GM23338 (cell line): ENCODE measurements around the gene SLC8A3. TPM values are rescaled to one million over a fixed set of nuclear protein-coding genes. Genes with fewer than 3 reads are reported as not detected.

Source experiments
- ATAC-seq: fragments of 200-7000 bp; cut with Tn5 transposase; 3 replicates; pipeline ENCODE4 v1.9.1; 2020
- DNase-seq: peaks from one replicate; pipeline ENCODE4 v3.0.0-alpha.2; 2015; ENCODE audit warnings: low spot score
- H2AFZ ChIP-seq: fragments of 200-600 bp; sonication (generic); 2 replicates; pipeline ENCODE4 v1.8.0; 2016; ENCODE audit warnings: antibody characterized with exemption, mild to moderate bottlenecking, moderate library complexity
- H3F3A ChIP-seq: fragments of 200-600 bp; sonication (generic); replicated peaks from 2 replicates; pipeline ENCODE4 v1.8.0; 2017; ENCODE audit warnings: antibody characterized with exemption, mixed run types, low read depth
- H3K27ac ChIP-seq: fragments of 200-600 bp; sonication (generic); 2 replicates; pipeline ENCODE4 v1.6.1; 2016; ENCODE audit warnings: low read depth
- H3K27me3 ChIP-seq: fragments of 200-600 bp; sonication (generic); 2 replicates; pipeline ENCODE4 v1.8.0; 2016; ENCODE audit warnings: mild to moderate bottlenecking, mixed run types, moderate library complexity; ENCODE audit not compliant: insufficient read depth
- H3K36me3 ChIP-seq: fragments of 200-600 bp; sonication (generic); 2 replicates; pipeline ENCODE4 v1.8.0; 2016; ENCODE audit warnings: mild to moderate bottlenecking; ENCODE audit not compliant: insufficient read depth
- H3K4me1 ChIP-seq: fragments of 200-600 bp; sonication (generic); 2 replicates; pipeline ENCODE4 v1.8.0; 2016; ENCODE audit warnings: mild to moderate bottlenecking, moderate library complexity; ENCODE audit not compliant: insufficient read depth
- H3K4me2 ChIP-seq: fragments of 200-600 bp; sonication (generic); 2 replicates; pipeline ENCODE4 v1.7.1; 2017; ENCODE audit warnings: mixed run types
- H3K4me3 ChIP-seq: fragments of 200-600 bp; sonication (generic); 2 replicates; pipeline ENCODE4 v1.6.1; 2016; ENCODE audit warnings: mixed run types
- H3K79me2 ChIP-seq: fragments of 200-600 bp; sonication (generic); replicated peaks from 2 replicates; pipeline ENCODE4 v1.8.0; 2017; ENCODE audit warnings: mild to moderate bottlenecking; ENCODE audit not compliant: insufficient read depth
- H3K9me2 ChIP-seq: fragments of 200-600 bp; sonication (generic); 2 replicates; pipeline ENCODE4 v1.8.0; 2017; ENCODE audit not compliant: insufficient read depth
- H4K20me1 ChIP-seq: fragments of 200-600 bp; sonication (generic); replicated peaks from 2 replicates; pipeline ENCODE4 v1.8.0; 2017; ENCODE audit warnings: mild to moderate bottlenecking; ENCODE audit not compliant: insufficient read depth
- H3K27ac Mint-ChIP-seq: 2 replicates; pipeline ENCODE4 v1.8.0; 2020; ENCODE audit warnings: inconsistent platforms, mild to moderate bottlenecking, moderate library complexity, mixed read lengths
- H3K27me3 Mint-ChIP-seq: 3 replicates; pipeline ENCODE4 v1.8.0; 2022; ENCODE audit warnings: low read depth, mild to moderate bottlenecking, moderate library complexity, mixed read lengths, inconsistent platforms; ENCODE audit not compliant: insufficient read depth, poor library complexity
- H3K36me3 Mint-ChIP-seq: 3 replicates; pipeline ENCODE4 v1.8.0; 2021; ENCODE audit warnings: low read depth, mild to moderate bottlenecking, inconsistent platforms, moderate library complexity, mixed read lengths
- H3K4me1 Mint-ChIP-seq: 3 replicates; pipeline ENCODE4 v1.8.0; 2020; ENCODE audit warnings: mild to moderate bottlenecking, inconsistent platforms, mixed read lengths
- H3K4me3 Mint-ChIP-seq: 3 replicates; pipeline ENCODE4 v1.8.0; 2021; ENCODE audit warnings: moderate library complexity, mild to moderate bottlenecking, inconsistent platforms, mixed read lengths
- H3K9me3 Mint-ChIP-seq: 3 replicates; pipeline ENCODE4 v1.8.0; 2020; ENCODE audit warnings: moderate library complexity, mild to moderate bottlenecking, inconsistent platforms, mixed read lengths
- CREB1 ChIP-seq: fragments of 250-450 bp; sonication (Bioruptor Pico); IDR thresholded peaks from 2 replicates; pipeline ENCODE4 v1.5.0; 2020; ENCODE audit warnings: low read depth, mild to moderate bottlenecking, moderate library complexity
- EZH2 ChIP-seq: fragments of 200-600 bp; sonication (generic); IDR thresholded peaks from one replicate; pipeline ENCODE4 v1.8.0; 2017; ENCODE audit warnings: antibody characterized with exemption, mild to moderate bottlenecking, low read depth; ENCODE audit not compliant: unreplicated experiment
- EZH2phosphoT487 ChIP-seq: fragments of 200-600 bp; sonication (generic); IDR thresholded peaks from one replicate; pipeline ENCODE4 v1.8.1; 2018; ENCODE audit warnings: antibody characterized with exemption; ENCODE audit not compliant: unreplicated experiment
- JUNB ChIP-seq: IDR thresholded peaks from one replicate; pipeline ENCODE4 v1.6.1; 2016; ENCODE audit warnings: antibody characterized with exemption; ENCODE audit not compliant: unreplicated experiment
- NANOG ChIP-seq: IDR thresholded peaks from 2 replicates; pipeline ENCODE4 v1.6.1; 2016; ENCODE audit warnings: antibody characterized with exemption, borderline replicate concordance
- STAT1 ChIP-seq: IDR thresholded peaks from one replicate; pipeline ENCODE4 v1.6.1; 2016; ENCODE audit warnings: antibody characterized with exemption; ENCODE audit not compliant: unreplicated experiment
- polyA plus RNA-seq: library from polyadenylated mRNA; unstranded; fragments of >200 nt; fragmentation: Nextera tagmentation; extraction: Ambion mirVana; gene quantifications from 2 replicates; pipeline ENCODE4 v1.2.1, GENCODE V29; 2016
- total RNA-seq: library from RNA; depleted of rRNA; stranded (reverse); fragments of >200 nt; shearing (Covaris generic); gene quantifications from 2 replicates; pipeline ENCODE4 v1.2.3, GENCODE V29; 2014
- TF ChIP-seq, protein P1 (sequence below): IDR thresholded peaks from one replicate; pipeline ENCODE4 v1.6.1; 2018; ENCODE audit warnings: antibody characterized with exemption; ENCODE audit not compliant: unreplicated experiment
- TF ChIP-seq, protein P2 (sequence below): IDR thresholded peaks from 2 replicates; pipeline ENCODE4 v1.6.1; 2016; ENCODE audit warnings: antibody characterized with exemption
- TF ChIP-seq, protein P3 (sequence below), 2 experiments: fragments of 200-600 bp in 1 of 2; sonication (generic) in 1 of 2; conservative IDR thresholded peaks; 2 replicates each; pipeline versions ENCODE4 v1.5.1 to v1.6.1; 2016 to 2017; ENCODE audit warnings: antibody characterized with exemption in 2 of 2, low read depth in 2 of 2, mild to moderate bottlenecking in 2 of 2, moderate library complexity in 1 of 2
- TF ChIP-seq, protein P4 (sequence below): fragments of 250-450 bp; sonication (Bioruptor Pico); IDR thresholded peaks from 2 replicates; pipeline ENCODE4 v1.5.0; 2020; ENCODE audit warnings: mild to moderate bottlenecking, moderate library complexity

SLC8A3 gene
- total and polyA plus RNA-seq, 2 experiments from 2014 or later: 0.82 to 2.0 TPM

DNA sequence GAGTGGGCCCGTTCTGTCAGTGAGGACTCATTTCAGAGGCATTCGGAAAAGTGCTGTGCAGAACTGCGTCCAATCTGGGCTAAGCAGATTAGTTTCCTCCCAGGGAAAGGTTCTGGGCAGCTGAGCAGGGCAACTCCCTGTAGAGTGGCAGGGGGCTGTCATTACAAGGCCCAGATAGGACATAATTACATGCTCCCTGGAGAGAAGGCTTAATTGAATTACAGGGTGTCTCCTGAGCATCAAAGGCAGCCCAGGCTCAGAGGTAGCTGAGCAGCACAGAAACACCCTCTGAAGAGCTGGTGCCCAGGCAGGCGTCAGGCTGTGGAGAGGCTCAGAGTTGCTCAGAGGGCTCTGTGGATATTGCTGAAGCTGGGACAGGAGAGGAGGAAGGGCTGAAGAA, 36.0 kb downstream of the SLC8A3 start (continued):
- TF ChIP-seq, protein P1, sequence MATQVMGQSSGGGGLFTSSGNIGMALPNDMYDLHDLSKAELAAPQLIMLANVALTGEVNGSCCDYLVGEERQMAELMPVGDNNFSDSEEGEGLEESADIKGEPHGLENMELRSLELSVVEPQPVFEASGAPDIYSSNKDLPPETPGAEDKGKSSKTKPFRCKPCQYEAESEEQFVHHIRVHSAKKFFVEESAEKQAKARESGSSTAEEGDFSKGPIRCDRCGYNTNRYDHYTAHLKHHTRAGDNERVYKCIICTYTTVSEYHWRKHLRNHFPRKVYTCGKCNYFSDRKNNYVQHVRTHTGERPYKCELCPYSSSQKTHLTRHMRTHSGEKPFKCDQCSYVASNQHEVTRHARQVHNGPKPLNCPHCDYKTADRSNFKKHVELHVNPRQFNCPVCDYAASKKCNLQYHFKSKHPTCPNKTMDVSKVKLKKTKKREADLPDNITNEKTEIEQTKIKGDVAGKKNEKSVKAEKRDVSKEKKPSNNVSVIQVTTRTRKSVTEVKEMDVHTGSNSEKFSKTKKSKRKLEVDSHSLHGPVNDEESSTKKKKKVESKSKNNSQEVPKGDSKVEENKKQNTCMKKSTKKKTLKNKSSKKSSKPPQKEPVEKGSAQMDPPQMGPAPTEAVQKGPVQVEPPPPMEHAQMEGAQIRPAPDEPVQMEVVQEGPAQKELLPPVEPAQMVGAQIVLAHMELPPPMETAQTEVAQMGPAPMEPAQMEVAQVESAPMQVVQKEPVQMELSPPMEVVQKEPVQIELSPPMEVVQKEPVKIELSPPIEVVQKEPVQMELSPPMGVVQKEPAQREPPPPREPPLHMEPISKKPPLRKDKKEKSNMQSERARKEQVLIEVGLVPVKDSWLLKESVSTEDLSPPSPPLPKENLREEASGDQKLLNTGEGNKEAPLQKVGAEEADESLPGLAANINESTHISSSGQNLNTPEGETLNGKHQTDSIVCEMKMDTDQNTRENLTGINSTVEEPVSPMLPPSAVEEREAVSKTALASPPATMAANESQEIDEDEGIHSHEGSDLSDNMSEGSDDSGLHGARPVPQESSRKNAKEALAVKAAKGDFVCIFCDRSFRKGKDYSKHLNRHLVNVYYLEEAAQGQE: no peak
- TF ChIP-seq, protein P2, sequence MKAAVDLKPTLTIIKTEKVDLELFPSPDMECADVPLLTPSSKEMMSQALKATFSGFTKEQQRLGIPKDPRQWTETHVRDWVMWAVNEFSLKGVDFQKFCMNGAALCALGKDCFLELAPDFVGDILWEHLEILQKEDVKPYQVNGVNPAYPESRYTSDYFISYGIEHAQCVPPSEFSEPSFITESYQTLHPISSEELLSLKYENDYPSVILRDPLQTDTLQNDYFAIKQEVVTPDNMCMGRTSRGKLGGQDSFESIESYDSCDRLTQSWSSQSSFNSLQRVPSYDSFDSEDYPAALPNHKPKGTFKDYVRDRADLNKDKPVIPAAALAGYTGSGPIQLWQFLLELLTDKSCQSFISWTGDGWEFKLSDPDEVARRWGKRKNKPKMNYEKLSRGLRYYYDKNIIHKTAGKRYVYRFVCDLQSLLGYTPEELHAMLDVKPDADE: no peak
- TF ChIP-seq EZH2phosphoT487: no peak
- TF ChIP-seq NANOG: no peak
- no peak for TF ChIP-seq CREB1 (CRISPR knock-in tag)
- TF ChIP-seq STAT1: no peak
- TF ChIP-seq JUNB: no peak
- TF ChIP-seq EZH2: no peak
- TF ChIP-seq, protein P3, sequence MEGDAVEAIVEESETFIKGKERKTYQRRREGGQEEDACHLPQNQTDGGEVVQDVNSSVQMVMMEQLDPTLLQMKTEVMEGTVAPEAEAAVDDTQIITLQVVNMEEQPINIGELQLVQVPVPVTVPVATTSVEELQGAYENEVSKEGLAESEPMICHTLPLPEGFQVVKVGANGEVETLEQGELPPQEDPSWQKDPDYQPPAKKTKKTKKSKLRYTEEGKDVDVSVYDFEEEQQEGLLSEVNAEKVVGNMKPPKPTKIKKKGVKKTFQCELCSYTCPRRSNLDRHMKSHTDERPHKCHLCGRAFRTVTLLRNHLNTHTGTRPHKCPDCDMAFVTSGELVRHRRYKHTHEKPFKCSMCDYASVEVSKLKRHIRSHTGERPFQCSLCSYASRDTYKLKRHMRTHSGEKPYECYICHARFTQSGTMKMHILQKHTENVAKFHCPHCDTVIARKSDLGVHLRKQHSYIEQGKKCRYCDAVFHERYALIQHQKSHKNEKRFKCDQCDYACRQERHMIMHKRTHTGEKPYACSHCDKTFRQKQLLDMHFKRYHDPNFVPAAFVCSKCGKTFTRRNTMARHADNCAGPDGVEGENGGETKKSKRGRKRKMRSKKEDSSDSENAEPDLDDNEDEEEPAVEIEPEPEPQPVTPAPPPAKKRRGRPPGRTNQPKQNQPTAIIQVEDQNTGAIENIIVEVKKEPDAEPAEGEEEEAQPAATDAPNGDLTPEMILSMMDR (conservative IDR thresholded peaks at IDR 0.05; ENCODE audit: low read depth in 2 of 2): no peak

DNA sequence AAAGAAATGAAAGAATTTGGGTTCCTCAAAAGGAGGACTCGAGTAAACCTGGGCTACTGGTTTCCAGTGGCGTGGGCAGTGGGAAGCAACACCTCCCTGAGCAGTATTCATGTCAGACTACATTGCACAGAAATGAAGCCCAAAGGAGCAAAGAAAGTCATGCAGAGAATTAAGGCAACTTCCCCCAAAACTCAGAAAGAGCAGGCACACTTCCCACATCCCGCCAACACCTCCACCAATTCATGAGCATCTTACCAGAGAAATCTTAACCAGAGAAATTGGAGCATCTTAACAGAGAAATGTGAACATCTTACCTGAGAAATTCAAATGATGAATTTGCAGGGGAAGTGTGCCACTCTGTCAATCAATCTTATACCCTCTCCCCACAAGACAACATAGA, 36.7 kb downstream of the SLC8A3 start:
- H3K4me1 Mint-ChIP-seq: no peaks in the 10 kb centered on the region; the same call in 2 of the 3 replicates
- H3K9me3 Mint-ChIP-seq: no peaks in the 10 kb centered on the region
- Histone ChIP-seq H3K27ac (no peak overlapping the region), H3K27me3 (no peaks in the 10 kb centered on the region), H3K4me2 (no peak overlapping the region), H3K4me1 (no peaks in the 10 kb centered on the region), H2AFZ (no peak overlapping the region), H3F3A (no peaks in the 10 kb centered on the region), H3K4me3 (no peak overlapping the region), H3K79me2 (no peaks in the 10 kb centered on the region), H4K20me1 (no peaks in the 10 kb centered on the region; the same call in 1 of the 2 replicates), H3K9me2 (no peaks in the 10 kb centered on the region), H3K36me3 (no peaks in the 10 kb centered on the region)
- H3K36me3 Mint-ChIP-seq: no peaks in the 10 kb centered on the region; the same call in 2 of the 3 replicates
- H3K4me3 Mint-ChIP-seq: no peak overlapping the region
- DNase-seq (no peak), ATAC-seq (no peak)
- no peak overlapping the region for H3K27ac Mint-ChIP-seq
- no peaks in the 10 kb centered on the region for H3K27me3 Mint-ChIP-seq
- TF ChIP-seq, protein P4, sequence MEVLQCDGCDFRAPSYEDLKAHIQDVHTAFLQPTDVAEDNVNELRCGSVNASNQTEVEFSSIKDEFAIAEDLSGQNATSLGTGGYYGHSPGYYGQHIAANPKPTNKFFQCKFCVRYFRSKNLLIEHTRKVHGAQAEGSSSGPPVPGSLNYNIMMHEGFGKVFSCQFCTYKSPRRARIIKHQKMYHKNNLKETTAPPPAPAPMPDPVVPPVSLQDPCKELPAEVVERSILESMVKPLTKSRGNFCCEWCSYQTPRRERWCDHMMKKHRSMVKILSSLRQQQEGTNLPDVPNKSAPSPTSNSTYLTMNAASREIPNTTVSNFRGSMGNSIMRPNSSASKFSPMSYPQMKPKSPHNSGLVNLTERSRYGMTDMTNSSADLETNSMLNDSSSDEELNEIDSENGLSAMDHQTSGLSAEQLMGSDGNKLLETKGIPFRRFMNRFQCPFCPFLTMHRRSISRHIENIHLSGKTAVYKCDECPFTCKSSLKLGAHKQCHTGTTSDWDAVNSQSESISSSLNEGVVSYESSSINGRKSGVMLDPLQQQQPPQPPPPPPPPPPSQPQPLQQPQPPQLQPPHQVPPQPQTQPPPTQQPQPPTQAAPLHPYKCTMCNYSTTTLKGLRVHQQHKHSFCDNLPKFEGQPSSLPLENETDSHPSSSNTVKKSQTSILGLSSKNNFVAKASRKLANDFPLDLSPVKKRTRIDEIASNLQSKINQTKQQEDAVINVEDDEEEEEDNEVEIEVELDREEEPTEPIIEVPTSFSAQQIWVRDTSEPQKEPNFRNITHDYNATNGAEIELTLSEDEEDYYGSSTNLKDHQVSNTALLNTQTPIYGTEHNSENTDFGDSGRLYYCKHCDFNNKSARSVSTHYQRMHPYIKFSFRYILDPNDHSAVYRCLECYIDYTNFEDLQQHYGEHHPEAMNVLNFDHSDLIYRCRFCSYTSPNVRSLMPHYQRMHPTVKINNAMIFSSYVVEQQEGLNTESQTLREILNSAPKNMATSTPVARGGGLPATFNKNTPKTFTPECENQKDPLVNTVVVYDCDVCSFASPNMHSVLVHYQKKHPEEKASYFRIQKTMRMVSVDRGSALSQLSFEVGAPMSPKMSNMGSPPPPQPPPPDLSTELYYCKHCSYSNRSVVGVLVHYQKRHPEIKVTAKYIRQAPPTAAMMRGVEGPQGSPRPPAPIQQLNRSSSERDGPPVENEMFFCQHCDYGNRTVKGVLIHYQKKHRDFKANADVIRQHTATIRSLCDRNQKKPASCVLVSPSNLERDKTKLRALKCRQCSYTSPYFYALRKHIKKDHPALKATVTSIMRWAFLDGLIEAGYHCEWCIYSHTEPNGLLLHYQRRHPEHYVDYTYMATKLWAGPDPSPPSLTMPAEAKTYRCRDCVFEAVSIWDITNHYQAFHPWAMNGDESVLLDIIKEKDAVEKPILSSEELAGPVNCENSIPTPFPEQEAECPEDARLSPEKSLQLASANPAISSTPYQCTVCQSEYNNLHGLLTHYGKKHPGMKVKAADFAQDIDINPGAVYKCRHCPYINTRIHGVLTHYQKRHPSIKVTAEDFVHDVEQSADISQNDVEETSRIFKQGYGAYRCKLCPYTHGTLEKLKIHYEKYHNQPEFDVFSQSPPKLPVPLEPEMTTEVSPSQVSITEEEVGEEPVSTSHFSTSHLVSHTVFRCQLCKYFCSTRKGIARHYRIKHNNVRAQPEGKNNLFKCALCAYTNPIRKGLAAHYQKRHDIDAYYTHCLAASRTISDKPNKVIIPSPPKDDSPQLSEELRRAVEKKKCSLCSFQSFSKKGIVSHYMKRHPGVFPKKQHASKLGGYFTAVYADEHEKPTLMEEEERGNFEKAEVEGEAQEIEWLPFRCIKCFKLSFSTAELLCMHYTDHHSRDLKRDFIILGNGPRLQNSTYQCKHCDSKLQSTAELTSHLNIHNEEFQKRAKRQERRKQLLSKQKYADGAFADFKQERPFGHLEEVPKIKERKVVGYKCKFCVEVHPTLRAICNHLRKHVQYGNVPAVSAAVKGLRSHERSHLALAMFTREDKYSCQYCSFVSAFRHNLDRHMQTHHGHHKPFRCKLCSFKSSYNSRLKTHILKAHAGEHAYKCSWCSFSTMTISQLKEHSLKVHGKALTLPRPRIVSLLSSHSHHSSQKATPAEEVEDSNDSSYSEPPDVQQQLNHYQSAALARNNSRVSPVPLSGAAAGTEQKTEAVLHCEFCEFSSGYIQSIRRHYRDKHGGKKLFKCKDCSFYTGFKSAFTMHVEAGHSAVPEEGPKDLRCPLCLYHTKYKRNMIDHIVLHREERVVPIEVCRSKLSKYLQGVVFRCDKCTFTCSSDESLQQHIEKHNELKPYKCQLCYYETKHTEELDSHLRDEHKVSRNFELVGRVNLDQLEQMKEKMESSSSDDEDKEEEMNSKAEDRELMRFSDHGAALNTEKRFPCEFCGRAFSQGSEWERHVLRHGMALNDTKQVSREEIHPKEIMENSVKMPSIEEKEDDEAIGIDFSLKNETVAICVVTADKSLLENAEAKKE (CRISPR knock-in tag): no peak
- no peak for TF ChIP-seq EZH2
- TF ChIP-seq, protein P3 (conservative IDR thresholded peaks at IDR 0.05; ENCODE audit: low read depth in 2 of 2): no peak
